OCI-LY7 (cell line): ENCODE measurements around the gene RAB42. TPM values are rescaled to one million over a fixed set of nuclear protein-coding genes. Genes with fewer than 3 reads are reported as not detected.
"Not testable (repeated sequence)": the region's sequence is repeated elsewhere in the genome, so short reads cannot be mapped to it uniquely, and the experiment has no call there.

Experiments used
- BruUV-seq: library from RNA; stranded (reverse); fragments of 400-500 nt; replicated peaks from 2 replicates; lab custom pipeline; 2021; lab: Mats Ljungman, UMichigan
- CTCF ChIA-PET: fragments of 300-600 bp; sonication (Branson Sonifier 250); formaldehyde crosslinking; loops from one replicate; lab custom pipeline; 2022; ENCODE audit warnings: antibody characterized with exemption; ENCODE audit not compliant: unreplicated experiment; lab: Charles Lee
- POLR2A ChIA-PET: fragments of 300-600 bp; sonication (Branson Sonifier 250); formaldehyde crosslinking; loops from one replicate; lab custom pipeline; 2022; ENCODE audit warnings: antibody characterized with exemption; lab: Charles Lee
- DNase-seq: peaks from one replicate; pipeline ENCODE4 v3.0.0-alpha.2; 2015; ENCODE audit warnings: low spot score
- H2AFZ ChIP-seq: fragments of 200-600 bp; sonication (generic), shearing (Covaris generic); 2 replicates; pipeline ENCODE4 v1.6.1; 2014; ENCODE audit warnings: mild to moderate bottlenecking, antibody characterized with exemption, low read length, moderate library complexity
- H3K27ac ChIP-seq: fragments of 200-600 bp; sonication (generic); 2 replicates; pipeline ENCODE4 v1.5.1; 2014; ENCODE audit warnings: mixed run types, low read depth, mild to moderate bottlenecking, moderate library complexity, low read length, inconsistent platforms; ENCODE audit not compliant: poor library complexity, severe bottlenecking
- H3K36me3 ChIP-seq: fragments of 200-600 bp; sonication (generic); 2 replicates; pipeline ENCODE4 v1.6.1; 2014; ENCODE audit warnings: mild to moderate bottlenecking, antibody characterized with exemption, low read length, moderate library complexity, mixed read lengths; ENCODE audit not compliant: insufficient read depth
- H3K4me1 ChIP-seq: fragments of 200-600 bp; sonication (generic); 2 replicates; pipeline ENCODE4 v1.5.1; 2014; ENCODE audit warnings: mild to moderate bottlenecking, low read length; ENCODE audit not compliant: insufficient read depth, poor library complexity, severe bottlenecking
- H3K4me2 ChIP-seq: fragments of 200-600 bp; sonication (generic); 2 replicates; pipeline ENCODE4 v1.6.1; 2014; ENCODE audit warnings: mild to moderate bottlenecking, low read length
- H3K4me3 ChIP-seq: fragments of 200-600 bp; sonication (generic); 2 replicates; pipeline ENCODE4 v1.5.1; 2014; ENCODE audit warnings: mild to moderate bottlenecking, low read depth, low read length; ENCODE audit not compliant: poor library complexity, severe bottlenecking
- H3K79me2 ChIP-seq: fragments of 200-600 bp; sonication (generic); 2 replicates; pipeline ENCODE4 v1.6.1; 2016; ENCODE audit warnings: low read depth, mild to moderate bottlenecking, low read length, moderate library complexity, mixed read lengths; ENCODE audit not compliant: insufficient read depth
- H3K9me2 ChIP-seq: fragments of 200-600 bp; sonication (generic); 2 replicates; pipeline ENCODE4 v1.6.1; 2016; ENCODE audit warnings: mild to moderate bottlenecking, low read length, mixed read lengths; ENCODE audit not compliant: insufficient read depth
- H3K9me3 ChIP-seq: fragments of 200-600 bp; sonication (generic); 2 replicates; pipeline ENCODE4 v1.6.1; 2014; ENCODE audit warnings: mild to moderate bottlenecking, mixed run types, low read length, mixed read lengths
- H4K20me1 ChIP-seq: fragments of 200-600 bp; sonication (generic); 2 replicates; pipeline ENCODE4 v1.6.1; 2014; ENCODE audit warnings: mild to moderate bottlenecking, antibody characterized with exemption, low read length, moderate library complexity, mixed read lengths; ENCODE audit not compliant: insufficient read depth
- EZH2phosphoT487 ChIP-seq: fragments of 200-600 bp; sonication (generic); IDR thresholded peaks from 2 replicates; pipeline ENCODE4 v1.6.1; 2018; ENCODE audit warnings: low read depth, borderline replicate concordance, mild to moderate bottlenecking, mixed run types, antibody characterized with exemption, low read length, moderate library complexity, mixed read lengths
- intact Hi-C: fragments of 100-400 bp; cut with micrococcal nuclease; formaldehyde crosslinking; loops from one replicate; pipeline ENCODE4 v1.10.0; 2022; ENCODE audit not compliant: unreplicated experiment
- total RNA-seq, 2 experiments: library from RNA; depleted of rRNA in 1 of 2; stranded (reverse); fragments of >200 nt in 1 of 2; shearing (Covaris generic) in 1 of 2; gene quantifications; 2 replicates each; pipeline ENCODE4 v1.2.3, GENCODE V29; 2014 to 2022
- TF ChIP-seq, protein P1 (sequence below): fragments of 200-600 bp; sonication (generic); conservative IDR thresholded peaks from 2 replicates; pipeline ENCODE4 v1.5.1; 2014; ENCODE audit warnings: mild to moderate bottlenecking, antibody characterized with exemption, low read length, moderate library complexity, mixed read lengths

The RAB42 gene
- total RNA-seq, 2 experiments from 2014 or later = not detected

GRCh38 chr1:28581531-28582247, 10.4 kb upstream of the RAB42 start:
- Histone ChIP-seq H3K4me1 (peaks cover 38% of the 10 kb centered on the region), H3K36me3 (peaks cover 49% of the 10 kb centered on the region), H3K27ac (peak overlapping the region; percentile 85), H3K4me3 (peak overlapping the region; percentile 97), H4K20me1 (peaks cover 24% of the 10 kb centered on the region), H3K4me2 (peak overlapping the region; percentile 94), H3K79me2 (peaks cover 37% of the 10 kb centered on the region), H3K9me3 (no peaks in the 10 kb centered on the region), H2AFZ (peak overlapping the region; percentile 86), H3K9me2 (no peaks in the 10 kb centered on the region)
- TF ChIP-seq, protein P1, sequence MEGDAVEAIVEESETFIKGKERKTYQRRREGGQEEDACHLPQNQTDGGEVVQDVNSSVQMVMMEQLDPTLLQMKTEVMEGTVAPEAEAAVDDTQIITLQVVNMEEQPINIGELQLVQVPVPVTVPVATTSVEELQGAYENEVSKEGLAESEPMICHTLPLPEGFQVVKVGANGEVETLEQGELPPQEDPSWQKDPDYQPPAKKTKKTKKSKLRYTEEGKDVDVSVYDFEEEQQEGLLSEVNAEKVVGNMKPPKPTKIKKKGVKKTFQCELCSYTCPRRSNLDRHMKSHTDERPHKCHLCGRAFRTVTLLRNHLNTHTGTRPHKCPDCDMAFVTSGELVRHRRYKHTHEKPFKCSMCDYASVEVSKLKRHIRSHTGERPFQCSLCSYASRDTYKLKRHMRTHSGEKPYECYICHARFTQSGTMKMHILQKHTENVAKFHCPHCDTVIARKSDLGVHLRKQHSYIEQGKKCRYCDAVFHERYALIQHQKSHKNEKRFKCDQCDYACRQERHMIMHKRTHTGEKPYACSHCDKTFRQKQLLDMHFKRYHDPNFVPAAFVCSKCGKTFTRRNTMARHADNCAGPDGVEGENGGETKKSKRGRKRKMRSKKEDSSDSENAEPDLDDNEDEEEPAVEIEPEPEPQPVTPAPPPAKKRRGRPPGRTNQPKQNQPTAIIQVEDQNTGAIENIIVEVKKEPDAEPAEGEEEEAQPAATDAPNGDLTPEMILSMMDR = 0 out of 2 replicates have a peak, but pooled peaks have one; percentile 41
- no peak for TF ChIP-seq EZH2phosphoT487
- BruUV-seq = no TSS peak
- POLR2A ChIA-PET = interaction anchor here (0.6 to 3.2 kb wide), 20 partner anchors 11 to 355 kb away, joined by 3 to 22 read pairs (median 4); partner anchors contain the start of genes ATP5IF1 and TAF12
- CTCF ChIA-PET = interaction anchor here (0.6 to 1.5 kb wide), 3 partner anchors 11 to 321 kb away, joined by 3 to 5 read pairs (median 3); partner anchors contain the start of gene TRNAU1AP
- DNase-seq = peak; percentile 96
- intact Hi-C loops = loop anchor here (1.0 to 5.0 kb wide), 4 partner anchors 28 to 334 kb away; partner anchors contain the start of genes TAF12 and TRNAU1AP

DNA sequence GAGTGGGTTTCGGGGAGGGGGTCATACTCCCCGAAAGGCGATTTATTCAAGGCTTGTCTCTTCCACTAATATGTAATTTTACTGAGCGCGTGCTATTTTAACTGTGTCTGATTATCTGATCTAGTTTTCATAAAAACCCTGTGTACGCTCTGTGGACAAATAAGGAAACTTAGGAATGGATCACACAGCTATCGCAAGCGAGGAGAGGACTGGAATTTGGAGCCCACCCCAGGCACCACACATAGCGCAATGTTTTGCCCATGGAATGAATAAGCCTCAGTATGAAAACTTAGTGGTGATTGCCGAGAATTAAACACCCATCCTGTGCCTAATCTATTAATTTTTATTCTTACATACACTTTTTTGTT, 9.8 kb upstream of the RAB42 start:
- no peaks in the 10 kb centered on the region for H3K9me3 ChIP-seq
- peak overlapping the region; percentile 97 for H3K4me3 ChIP-seq
- intact Hi-C loops = loop anchor here (2.0 to 5.0 kb wide), 2 partner anchors 61 to 335 kb away; partner anchors contain the start of gene TAF12
- BruUV-seq = TSS peak; percentile 97
- peaks cover 41% of the 10 kb centered on the region for H3K4me1 ChIP-seq
- CTCF ChIA-PET = interaction anchor here (0.6 to 1.5 kb wide), 3 partner anchors 10 to 321 kb away, joined by 3 to 5 read pairs (median 3); partner anchors contain the start of gene TRNAU1AP
- peaks cover 37% of the 10 kb centered on the region for H3K79me2 ChIP-seq
- POLR2A ChIA-PET = interaction anchor here (0.6 to 3.2 kb wide), 15 partner anchors 9 to 346 kb away, joined by 3 to 22 read pairs (median 4); partner anchors contain the start of genes RAB42 and TAF12
- peaks cover 44% of the 10 kb centered on the region for H3K36me3 ChIP-seq
- no peaks in the 10 kb centered on the region for H3K9me2 ChIP-seq
- no peak for DNase-seq
- peaks cover 24% of the 10 kb centered on the region for H4K20me1 ChIP-seq
- peak overlapping the region; percentile 94 for H3K4me2 ChIP-seq
- peak overlapping the region; percentile 85 for H3K27ac ChIP-seq
- H2AFZ ChIP-seq = peak overlapping the region; percentile 86
- no peak for TF ChIP-seq EZH2phosphoT487
- TF ChIP-seq, protein P1 = no peak

DNA sequence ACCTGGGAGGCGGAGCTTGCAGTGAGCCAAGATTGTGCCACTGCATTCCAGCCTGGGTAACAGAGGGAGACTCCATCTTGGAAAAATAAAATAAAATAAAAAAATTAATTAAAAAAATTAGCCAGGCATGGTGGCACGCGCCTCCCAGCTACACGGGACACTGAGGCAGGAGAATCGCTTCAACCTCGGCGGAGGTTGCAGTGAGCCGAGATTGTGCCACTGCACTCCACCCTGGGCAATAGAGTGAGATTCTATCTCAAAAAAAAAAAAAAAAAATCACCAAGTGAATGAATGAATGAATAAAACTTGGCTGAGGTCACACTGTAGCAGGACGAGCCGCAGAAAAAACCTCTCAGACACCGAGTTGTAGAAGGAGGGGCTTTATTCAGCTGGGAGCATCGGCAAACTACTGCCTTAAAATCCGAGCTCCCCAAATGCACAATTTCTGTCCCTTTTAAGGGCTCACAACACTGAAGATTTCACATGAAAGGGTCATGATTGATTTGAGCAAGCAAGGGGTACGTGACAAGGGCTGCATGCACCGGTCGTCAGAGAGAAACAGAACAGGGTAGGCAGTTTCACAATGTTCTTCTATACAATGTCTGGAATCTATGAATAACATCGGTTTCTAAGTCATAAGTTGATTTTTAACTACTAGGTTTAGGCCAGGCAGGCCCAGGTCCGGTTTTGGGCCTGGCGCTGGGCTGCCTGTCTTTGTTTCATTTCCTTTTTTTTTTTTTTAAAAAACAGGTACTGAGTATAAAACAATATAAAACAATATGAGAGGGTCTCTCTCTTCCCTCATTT, 5.3 kb upstream of the RAB42 start:
- H3K36me3 ChIP-seq, H3K27ac ChIP-seq, H4K20me1 ChIP-seq, POLR2A ChIA-PET, intact Hi-C loops, CTCF ChIA-PET, DNase-seq, H3K9me2 ChIP-seq, H3K79me2 ChIP-seq, H3K4me3 ChIP-seq, BruUV-seq, H3K9me3 ChIP-seq: not testable (repeated sequence)
- peak overlapping the region; percentile 83; the same call in 1 of the 2 replicates for H2AFZ ChIP-seq
- peak overlapping the region; percentile 41 for H3K4me2 ChIP-seq
- peaks cover 16% of the 10 kb centered on the region for H3K4me1 ChIP-seq
